Nephron progenitor cell (in vitro differentiated cells): ENCODE results near the gene PGA5.
A peak's percentile ranks its signal among the peaks of the same experiment; 100 is the strongest.
"Not testable (repeated sequence)": the region's sequence is repeated elsewhere in the genome, so short reads cannot be mapped to it uniquely, and the experiment has no call there.

Source experiments
- DNase-seq: peaks from one replicate; pipeline ENCODE4 v3.0.0; 2021
- H3K27ac Mint-ChIP-seq: 2 replicates; pipeline ENCODE4 v1.8.0; 2021; ENCODE audit warnings: mild to moderate bottlenecking, moderate library complexity, mixed read lengths
- H3K27me3 Mint-ChIP-seq: 2 replicates; pipeline ENCODE4 v1.8.0; 2021; ENCODE audit warnings: mild to moderate bottlenecking, low read depth, mixed read lengths; ENCODE audit not compliant: poor library complexity
- H3K36me3 Mint-ChIP-seq: 2 replicates; pipeline ENCODE4 v1.8.0; 2021; ENCODE audit warnings: low read depth, mixed read lengths
- H3K4me1 Mint-ChIP-seq: 2 replicates; pipeline ENCODE4 v1.8.0; 2021; ENCODE audit warnings: mixed read lengths
- H3K4me3 Mint-ChIP-seq: 2 replicates; pipeline ENCODE4 v1.8.0; 2021; ENCODE audit warnings: mild to moderate bottlenecking, moderate library complexity, mixed read lengths
- H3K9me3 Mint-ChIP-seq: 2 replicates; pipeline ENCODE4 v1.8.0; 2021; ENCODE audit warnings: mild to moderate bottlenecking, moderate library complexity, mixed read lengths
- CTCF ChIP-seq: fragments of 200-600 bp; sonication (generic); IDR thresholded peaks from 2 replicates; pipeline ENCODE4 v1.5.0; 2021; ENCODE audit warnings: antibody characterized with exemption

PGA5 gene

GRCh38 chr11:61198948-61199523 is 41.9 kb upstream of the PGA5 start:
- no peak for TF ChIP-seq CTCF
- peaks cover 48% of the 10 kb centered on the region for H3K4me1 Mint-ChIP-seq
- no peak overlapping the region for H3K4me3 Mint-ChIP-seq
- H3K27ac Mint-ChIP-seq, result no peak overlapping the region
- H3K27me3 Mint-ChIP-seq, result peaks cover 13% of the 10 kb centered on the region
- DNase-seq, result no peak
- peaks cover 18% of the 10 kb centered on the region for H3K9me3 Mint-ChIP-seq
- H3K36me3 Mint-ChIP-seq, result no peaks in the 10 kb centered on the region

GRCh38 chr11:61201476-61201875 is 39.5 kb upstream of the PGA5 start:
- Mint-ChIP-seq H3K36me3 (no peaks in the 10 kb centered on the region), H3K4me3 (no peak overlapping the region), H3K4me1 (peaks cover 31% of the 10 kb centered on the region), H3K9me3 (peaks cover 18% of the 10 kb centered on the region), H3K27me3 (peaks cover 9% of the 10 kb centered on the region), H3K27ac (no peak overlapping the region)
- DNase-seq, result no peak
- no peak for TF ChIP-seq CTCF

- peak within 1 kb of the TSS; percentile 59 for H3K27ac Mint-ChIP-seq
- not testable (repeated sequence) for DNase-seq, H3K4me3 Mint-ChIP-seq, H3K27me3 Mint-ChIP-seq, H3K36me3 Mint-ChIP-seq
- peaks cover 31% of the 10 kb centered on the region for H3K4me1 Mint-ChIP-seq
- H3K9me3 Mint-ChIP-seq, result peaks cover 18% of the 10 kb centered on the region
These were observed 37.8 kb upstream of the PGA5 start, which contains the start of gene PGA3 for GRCh38 chr11:61202950-61203746. Gene PGA3 (plus strand): TSS chr11:61203515. CDS start chr11:61203565, 50 bp downstream.

- H3K36me3 Mint-ChIP-seq, H3K27ac Mint-ChIP-seq, DNase-seq, H3K4me3 Mint-ChIP-seq, H3K27me3 Mint-ChIP-seq: not testable (repeated sequence)
- peaks cover 12% of the 10 kb centered on the region for H3K9me3 Mint-ChIP-seq
- peaks cover 31% of the 10 kb centered on the region for H3K4me1 Mint-ChIP-seq
These were observed 37.1 kb upstream of the PGA5 start for GRCh38 chr11:61203873-61204272.

GRCh38 chr11:61204502-61205059 is 36.4 kb upstream of the PGA5 start:
- not testable (repeated sequence) for H3K4me3 Mint-ChIP-seq, H3K27me3 Mint-ChIP-seq, DNase-seq, H3K36me3 Mint-ChIP-seq, H3K9me3 Mint-ChIP-seq
- Mint-ChIP-seq H3K27ac (peak overlapping the region; percentile 59), H3K4me1 (peaks cover 31% of the 10 kb centered on the region)

- not testable (repeated sequence) for H3K36me3 Mint-ChIP-seq, H3K4me3 Mint-ChIP-seq, H3K9me3 Mint-ChIP-seq, DNase-seq, H3K27me3 Mint-ChIP-seq, H3K27ac Mint-ChIP-seq
- peaks cover 16% of the 10 kb centered on the region for H3K4me1 Mint-ChIP-seq
These were observed 33.2 kb upstream of the PGA5 start for GRCh38 chr11:61207636-61208310.

GRCh38 chr11:61210629-61211028 is 30.3 kb upstream of the PGA5 start:
- H3K9me3 Mint-ChIP-seq, H3K4me1 Mint-ChIP-seq, H3K27ac Mint-ChIP-seq, H3K4me3 Mint-ChIP-seq, DNase-seq, H3K36me3 Mint-ChIP-seq, H3K27me3 Mint-ChIP-seq: not testable (repeated sequence)

GRCh38 chr11:61211327-61211952 is 29.5 kb upstream of the PGA5 start:
- not testable (repeated sequence) for H3K27me3 Mint-ChIP-seq, DNase-seq, H3K9me3 Mint-ChIP-seq, H3K36me3 Mint-ChIP-seq, H3K4me3 Mint-ChIP-seq, H3K4me1 Mint-ChIP-seq, H3K27ac Mint-ChIP-seq

GRCh38 chr11:61212202-61212601 is 28.8 kb upstream of the PGA5 start:
- H3K27ac Mint-ChIP-seq, H3K4me1 Mint-ChIP-seq, H3K36me3 Mint-ChIP-seq, H3K4me3 Mint-ChIP-seq, H3K9me3 Mint-ChIP-seq, H3K27me3 Mint-ChIP-seq, DNase-seq: not testable (repeated sequence)

GRCh38 chr11:61213711-61214324 is 27.2 kb upstream of the PGA5 start:
- H3K4me1 Mint-ChIP-seq, H3K4me3 Mint-ChIP-seq, H3K27ac Mint-ChIP-seq, H3K9me3 Mint-ChIP-seq, H3K36me3 Mint-ChIP-seq, H3K27me3 Mint-ChIP-seq, DNase-seq: not testable (repeated sequence)

GRCh38 chr11:61218306-61218705 is 22.7 kb upstream of the PGA5 start:
- H3K27ac Mint-ChIP-seq, DNase-seq, H3K9me3 Mint-ChIP-seq, H3K27me3 Mint-ChIP-seq, H3K4me1 Mint-ChIP-seq, H3K36me3 Mint-ChIP-seq, H3K4me3 Mint-ChIP-seq: not testable (repeated sequence)
